D341Med (cell line): Measurements from ENCODE around the gene PTPN21.
"Not testable (repeated sequence)": the region's sequence is repeated elsewhere in the genome, so short reads cannot be mapped to it uniquely, and the experiment has no call there.

Experiments
- DNase-seq: peaks from one replicate; pipeline ENCODE4 v3.0.0; 2012; ENCODE audit warnings: low spot score

The PTPN21 gene

DNA sequence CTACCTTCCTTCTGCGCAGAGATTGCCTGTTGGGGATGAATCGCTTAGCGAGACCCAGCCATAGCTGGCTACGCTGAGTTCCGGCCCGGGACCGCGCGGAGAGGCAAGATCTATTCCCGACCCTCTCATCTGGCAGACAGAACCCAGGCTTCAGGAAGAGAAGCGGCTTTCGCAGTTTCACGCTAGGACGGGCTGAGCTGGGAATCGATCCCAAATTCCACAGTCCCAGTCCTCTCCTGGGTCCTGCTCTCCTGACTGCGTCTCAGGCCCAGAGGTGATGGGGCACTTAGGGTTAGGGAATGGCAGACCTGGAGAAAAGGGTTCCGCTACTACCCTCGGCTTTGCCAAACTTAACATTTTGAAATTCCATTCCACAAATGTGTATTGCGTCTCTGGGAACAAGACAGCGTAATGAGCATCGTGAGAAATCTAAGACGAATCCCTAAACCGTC is 2.8 kb downstream of the PTPN21 start:
- DNase-seq, result peak; percentile 52

DNA sequence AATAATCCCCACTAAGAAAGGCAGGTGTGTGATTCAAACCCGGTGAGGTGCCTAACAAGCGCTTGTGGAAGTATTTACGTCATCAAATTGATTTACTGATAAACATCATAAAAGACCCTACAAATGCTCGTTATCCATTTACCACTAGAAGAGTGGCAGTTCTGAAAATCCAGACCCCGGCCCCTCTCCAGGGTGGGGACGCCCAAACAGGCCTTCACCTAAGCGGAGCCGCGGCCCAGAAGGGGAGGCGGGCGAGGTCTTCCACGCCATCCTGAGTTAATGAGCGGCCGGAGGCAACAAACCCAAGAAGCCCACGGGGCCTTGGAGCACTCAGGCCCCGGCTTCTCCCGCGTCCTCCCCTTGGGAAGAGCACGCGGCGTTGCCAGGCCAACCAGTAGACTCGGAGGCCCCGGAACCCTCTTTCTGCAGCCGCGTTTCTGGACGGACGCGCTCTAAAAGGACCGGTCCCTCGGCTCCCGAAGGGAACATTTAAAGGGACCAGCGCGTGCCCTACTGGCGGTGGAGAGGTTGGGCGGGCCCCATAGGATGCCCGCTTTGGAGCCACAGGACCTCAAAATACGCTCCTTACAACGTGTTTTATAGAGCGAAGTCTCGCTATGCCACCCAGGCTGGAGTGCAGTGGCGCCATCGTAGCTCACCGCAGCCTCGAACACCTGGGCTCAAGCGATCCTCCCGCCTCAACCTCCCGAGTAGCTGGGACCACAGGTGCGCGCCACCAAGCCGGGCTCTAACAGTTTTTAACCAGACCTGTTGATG is 3.5 kb downstream of the PTPN21 start:
- peak; percentile 88 for DNase-seq

DNA sequence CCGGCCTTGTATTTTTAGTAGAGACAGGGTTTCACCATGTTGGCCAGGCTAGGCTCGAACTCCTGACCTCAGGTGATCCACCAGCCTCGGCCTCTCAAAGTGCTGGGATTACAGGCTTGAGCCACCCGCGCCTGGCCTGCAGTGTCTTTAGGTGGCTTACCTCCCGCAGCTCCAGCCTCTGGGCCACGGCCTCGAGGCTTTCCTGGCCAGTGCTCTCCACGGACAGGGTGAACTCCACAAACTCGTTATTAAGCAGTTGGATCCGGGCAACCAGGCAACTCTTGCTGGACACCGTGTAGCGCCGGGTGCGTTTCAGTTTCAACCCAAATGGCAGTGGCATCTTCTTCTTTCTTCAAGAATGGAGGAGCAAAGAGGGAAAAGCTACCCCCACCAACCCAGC is 4.7 kb downstream of the PTPN21 start:
- no peak for DNase-seq

DNA sequence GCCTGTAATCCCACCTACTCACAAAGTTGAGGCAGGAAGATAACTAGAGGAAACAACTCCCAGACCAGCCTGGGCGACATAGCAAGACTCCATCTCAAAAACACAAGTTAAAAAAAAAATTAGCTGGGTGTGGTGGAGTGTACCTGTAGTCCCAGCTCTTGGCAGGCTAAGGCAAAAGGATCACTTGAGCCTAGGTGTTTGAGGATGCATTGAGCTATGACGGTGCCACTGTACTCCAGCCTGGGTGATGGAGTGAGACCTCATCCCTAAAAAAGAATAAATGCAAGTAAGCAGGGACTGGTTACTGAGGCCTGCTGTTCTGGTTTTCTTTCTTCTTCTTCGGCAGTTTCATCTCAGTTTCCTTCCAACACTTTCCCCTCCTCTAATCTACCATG is 7.4 kb downstream of the PTPN21 start:
- DNase-seq, result no peak

DNA sequence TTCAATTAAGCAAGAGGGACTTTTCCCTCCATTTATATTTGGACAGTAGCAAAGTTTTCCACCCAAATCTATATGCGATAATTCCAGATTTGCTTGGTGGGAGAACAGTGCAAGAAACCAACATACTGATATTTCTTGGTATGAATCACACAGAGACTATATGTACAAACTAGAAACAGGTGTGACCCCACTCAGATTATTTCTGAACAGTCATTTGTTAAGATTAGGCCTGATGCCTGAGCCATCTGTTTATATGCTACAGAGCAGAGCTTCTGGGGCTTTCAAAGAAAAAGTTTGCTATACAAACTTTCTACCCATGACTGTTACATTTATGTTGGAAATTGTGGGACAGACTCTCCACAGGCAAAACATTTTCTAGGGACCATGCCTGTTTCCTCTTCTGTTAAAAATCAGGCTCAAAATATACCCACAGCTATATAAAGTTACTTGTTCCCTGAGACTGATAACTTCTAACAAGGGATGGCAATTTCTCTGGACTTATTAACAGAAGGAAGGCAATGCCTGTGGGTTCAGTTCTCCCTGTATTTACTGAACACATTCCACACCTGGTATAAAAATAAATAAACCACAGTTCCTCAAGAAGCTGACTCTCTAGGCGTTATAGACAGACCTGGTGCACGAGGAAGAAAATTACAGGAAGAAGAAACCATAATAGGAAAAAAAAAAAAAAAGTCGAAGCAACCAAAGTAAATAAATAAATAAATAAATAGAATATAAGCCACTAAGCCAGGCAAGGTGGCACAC is 8.0 kb downstream of the PTPN21 start:
- no peak for DNase-seq

DNA sequence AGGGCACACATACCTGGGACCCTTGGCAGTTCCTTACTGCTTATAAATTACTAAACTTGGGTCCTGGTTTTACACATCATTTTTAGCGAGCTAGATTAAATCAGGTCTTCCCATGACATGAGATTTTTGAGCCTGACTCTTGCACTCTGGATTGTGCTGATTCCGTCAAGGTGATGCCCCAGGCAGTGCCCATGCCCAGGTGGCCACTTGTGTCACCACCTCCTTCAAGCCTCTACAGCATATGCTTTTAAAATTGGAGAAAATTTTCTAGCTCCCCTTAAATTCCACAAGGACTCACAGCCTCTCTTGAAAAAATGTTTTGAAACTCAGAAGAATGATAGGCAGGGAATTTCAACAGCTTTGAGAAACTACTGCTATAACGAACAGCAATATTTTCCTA is 9.6 kb downstream of the PTPN21 start:
- DNase-seq, result no peak

DNA sequence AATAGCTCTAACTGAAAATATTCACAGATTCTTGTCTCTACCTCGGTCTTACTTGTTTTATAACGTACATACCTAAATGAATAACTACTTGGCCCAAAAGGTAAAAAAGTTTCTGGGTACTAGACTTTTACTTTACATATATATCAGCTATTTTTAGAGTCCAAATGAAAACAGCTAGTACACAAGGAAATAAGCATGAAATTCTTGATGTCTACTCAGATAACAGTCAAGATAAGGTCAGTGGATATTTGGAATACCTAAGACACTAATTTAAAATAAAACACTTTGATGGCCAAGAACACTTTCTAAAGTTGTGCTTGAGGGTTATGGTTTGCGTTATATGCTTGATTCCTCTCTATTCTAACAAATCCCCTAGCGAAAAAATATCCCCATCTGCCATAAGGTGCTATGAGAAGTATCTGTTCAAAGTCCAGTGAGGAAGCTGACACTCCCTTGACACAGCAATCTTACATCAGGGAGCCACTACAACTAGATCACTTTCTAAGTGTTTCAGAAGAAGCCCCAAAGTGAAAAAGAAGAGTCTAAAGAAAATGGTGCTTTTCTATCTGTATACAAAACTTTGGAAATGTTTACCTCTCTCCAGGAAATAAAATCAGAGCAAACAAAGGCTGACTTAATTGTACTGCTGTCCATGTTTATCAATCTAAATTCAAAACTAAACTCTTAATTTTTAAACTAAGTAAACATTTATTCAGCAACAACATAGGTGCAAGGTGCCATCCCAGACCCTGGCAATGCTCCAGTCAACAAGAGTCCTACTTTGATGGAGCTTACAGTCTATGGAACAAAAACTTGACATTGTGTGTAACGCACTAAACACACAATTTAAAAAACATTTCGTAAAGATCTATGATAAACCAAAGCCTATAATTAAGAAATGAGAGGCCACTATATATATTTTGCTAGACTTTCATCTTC is 11.7 kb downstream of the PTPN21 start:
- no peak for DNase-seq

DNA sequence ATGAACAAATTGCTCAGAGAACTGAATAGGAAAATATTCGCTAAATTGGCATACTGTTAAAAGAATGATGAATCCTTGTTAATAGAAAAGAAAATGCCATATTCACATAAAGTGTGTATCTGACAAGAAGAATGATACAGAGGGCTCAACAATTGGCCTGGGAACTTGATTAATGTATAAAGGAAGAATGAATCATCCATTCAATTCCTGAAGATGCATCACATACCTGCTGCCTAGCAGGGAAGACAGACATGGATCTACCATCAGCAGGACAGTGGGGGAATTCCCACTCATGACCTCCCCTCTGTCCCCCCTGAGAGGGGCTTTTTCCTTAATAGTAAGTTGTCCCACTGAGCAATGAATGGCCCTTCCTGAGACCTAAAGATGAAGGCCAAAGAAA is 13.5 kb downstream of the PTPN21 start:
- DNase-seq, result no peak

DNA sequence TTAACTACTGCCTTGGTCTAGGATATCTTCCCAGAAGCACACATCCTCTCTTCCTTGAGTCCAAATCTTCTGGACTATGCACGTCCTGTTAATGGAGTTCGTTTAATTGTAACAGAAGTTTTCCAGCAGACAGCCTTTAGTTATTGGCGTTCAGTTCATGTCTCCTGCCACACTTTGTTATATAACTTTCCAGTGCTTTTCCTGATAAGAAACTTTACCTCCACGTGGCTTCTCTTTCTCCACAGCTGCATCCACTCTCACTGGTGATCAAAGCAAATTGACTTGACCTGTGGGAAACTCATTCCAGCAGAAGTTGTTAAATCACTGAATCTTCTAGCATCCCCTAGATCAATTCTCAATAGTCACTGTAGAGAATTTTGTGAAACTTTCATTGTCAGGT is 19.0 kb downstream of the PTPN21 start:
- DNase-seq, result no peak

DNA sequence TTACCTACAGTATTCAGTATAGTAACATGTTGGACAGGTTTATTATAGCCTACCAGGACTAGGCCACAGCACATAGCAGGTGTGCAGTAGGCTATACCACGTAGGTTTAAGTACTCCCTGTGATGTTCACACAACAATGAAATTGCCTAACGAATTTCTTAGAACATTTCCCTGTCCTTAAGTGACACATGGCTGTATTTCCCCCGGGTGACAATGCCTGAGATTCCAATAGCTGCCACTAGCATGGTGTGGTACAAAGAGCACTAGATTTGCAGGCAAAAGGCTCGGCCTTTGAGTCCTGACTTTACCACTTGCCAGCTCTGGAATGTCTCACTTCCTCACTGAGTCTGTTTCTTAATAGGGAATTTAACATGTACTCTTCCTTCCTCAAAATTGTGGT is 19.7 kb downstream of the PTPN21 start:
- peak; percentile 51 for DNase-seq

DNA sequence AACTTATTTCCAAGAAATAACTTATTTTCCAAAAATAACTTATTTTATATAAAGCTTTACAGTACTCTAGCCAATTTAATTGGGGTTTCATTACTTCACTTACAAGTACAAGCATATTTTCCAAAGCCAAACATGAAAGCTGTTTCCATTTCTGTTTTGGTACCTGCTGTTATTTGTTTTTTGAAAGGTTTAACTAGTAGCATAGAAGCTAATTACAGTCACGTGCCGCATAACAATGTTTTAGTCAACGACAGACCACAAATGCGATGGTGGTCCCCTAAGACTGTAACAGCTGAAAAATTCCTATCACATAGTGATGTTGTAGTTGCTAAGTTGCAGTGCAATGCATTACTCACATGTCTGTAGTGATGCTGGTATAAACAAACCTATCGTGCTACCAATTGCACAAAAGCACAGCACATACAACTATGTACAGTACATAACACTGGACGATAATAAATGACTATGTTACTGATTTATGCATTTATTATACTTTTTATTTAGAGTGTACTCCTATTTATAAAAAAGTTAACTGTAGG is 21.7 kb downstream of the PTPN21 start:
- no peak for DNase-seq

DNA sequence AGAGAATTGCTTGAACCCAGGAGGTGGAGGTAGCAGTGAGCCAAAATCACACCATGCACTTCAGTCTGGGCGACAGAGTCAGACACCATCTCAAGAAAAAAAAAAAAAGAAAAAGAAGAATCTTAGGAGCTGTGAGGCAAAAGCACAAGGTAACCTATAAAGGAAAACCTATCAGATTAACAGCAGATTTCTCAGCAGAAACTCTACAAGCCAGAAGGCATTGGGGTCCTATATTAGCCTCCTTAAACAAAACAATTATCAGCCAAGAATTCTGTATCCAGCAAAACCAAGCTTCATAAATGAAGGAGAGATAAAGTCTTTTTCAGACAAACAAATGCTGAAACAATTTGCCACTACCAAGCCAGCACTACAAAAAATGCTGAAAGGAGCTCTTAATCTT is 24.9 kb downstream of the PTPN21 start:
- not testable (repeated sequence) for DNase-seq

DNA sequence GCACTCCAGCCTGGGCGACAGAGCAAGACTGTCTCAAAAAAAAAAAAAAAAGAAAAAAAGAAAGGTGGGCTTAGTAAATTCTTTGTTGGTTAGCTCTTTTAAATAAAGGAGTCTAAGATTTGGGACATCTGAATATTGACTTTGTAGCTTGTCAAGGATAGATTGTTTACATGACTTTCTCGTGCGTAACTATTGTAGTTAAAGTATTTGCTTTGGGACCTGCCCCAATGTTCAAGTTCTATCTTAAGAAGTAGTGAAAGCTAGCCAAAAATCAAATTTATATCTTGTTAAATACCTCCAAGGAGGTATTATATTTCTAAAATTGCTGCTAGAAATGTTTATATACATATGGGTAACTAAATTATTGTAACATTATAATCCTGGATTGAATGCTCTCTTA is 32.4 kb downstream of the PTPN21 start:
- DNase-seq, result no peak

DNA sequence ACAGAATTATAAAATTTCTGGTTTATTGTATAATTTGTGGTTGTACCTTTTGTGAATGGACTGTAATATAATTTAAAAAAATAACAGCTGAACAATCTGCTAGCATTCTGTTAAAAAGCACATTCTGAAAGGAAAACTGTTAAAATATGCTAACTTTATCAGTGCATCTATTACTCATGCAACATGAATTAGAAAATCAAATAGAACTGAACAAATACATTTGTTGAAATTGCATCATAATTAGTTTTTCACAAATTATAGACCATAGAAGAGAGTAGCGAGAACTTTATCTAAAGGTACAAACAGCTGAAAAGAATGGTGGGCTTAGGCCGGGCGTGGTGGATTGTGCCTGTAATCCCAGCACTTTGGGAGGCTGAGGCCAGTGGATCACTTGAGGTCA is 33.0 kb downstream of the PTPN21 start:
- no peak for DNase-seq

DNA sequence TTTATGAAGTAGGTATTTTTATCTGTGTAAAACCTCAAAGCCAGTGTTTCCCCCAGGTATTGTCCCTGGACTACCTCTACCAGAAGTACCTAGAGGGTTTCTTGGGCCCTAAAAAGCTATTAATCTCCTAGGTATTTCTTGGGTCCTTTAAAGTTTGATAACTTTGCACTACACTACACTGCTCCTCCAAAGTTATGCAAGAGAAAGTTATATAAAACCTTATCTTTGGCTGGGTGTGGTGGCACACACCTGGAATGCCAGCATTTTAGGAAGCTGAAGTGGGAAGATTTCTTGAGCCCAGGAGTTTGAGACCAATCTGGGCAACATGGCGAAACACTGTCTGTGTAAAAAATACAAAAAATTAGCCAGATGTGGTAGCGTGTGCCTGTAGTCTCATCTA is 34.9 kb downstream of the PTPN21 start:
- DNase-seq, result no peak

DNA sequence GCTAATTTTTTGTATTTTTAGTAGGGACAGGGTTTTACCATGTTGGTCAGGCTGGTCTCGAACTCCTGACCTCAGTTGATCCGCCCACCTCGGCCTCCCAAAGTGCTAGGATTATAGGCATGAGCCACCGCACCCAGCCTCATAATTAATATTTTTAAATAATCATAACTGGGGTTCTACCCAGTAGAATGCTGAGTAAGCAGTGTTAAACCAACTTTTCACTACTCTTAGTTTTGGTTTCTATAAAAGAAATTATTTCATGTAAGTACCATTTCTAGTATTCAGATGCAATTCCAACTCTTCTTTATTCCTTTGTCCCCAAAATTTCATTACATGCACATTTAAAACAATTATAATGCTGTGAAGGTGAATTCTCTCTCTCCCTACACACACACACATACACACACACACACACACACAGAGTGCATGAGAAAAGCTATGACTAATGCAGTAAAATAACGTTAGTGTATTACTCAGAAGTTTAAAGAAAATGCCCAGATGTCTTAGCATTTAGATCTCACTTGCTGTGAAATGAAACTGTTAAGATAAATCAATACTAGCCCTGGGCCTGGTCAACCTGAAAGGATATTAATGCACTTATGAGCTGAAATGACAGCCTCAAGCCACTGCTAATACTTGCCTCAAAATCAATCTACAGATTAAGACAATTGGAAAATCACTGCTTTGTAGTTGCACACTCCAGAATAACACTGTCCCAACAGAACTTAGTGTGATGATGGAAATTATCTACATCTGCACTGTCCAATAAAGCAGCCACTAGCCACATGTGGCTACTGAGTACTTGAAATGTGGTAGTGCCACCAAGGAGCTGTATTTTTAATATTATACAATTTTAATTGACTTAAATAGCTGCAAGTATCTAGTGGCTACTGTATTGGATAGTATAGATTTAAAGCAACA is 36.0 kb downstream of the PTPN21 start:
- no peak for DNase-seq

DNA sequence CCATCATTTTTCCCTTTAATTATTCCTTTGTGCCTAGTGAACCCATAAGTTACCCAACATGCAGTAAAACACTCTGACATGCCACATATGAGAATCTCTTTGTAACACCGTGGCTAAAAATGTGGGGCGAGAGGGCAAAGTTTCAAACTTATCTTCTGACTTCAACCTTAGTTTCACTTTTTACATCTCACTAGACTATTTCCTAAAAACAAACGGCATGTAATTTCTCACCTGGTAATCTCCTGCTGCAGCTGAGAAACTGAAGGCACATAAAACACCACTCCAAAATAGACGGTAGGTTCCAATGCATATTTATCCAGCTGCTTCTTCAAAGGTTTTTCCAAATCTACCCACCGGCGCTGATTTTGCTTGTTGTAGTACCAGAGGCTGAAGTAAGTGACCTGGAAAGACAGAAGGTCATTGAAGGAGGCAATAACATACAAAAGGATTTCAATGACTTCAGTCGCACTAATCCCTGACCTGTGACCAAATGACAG is 37.9 kb downstream of the PTPN21 start:
- no peak for DNase-seq

DNA sequence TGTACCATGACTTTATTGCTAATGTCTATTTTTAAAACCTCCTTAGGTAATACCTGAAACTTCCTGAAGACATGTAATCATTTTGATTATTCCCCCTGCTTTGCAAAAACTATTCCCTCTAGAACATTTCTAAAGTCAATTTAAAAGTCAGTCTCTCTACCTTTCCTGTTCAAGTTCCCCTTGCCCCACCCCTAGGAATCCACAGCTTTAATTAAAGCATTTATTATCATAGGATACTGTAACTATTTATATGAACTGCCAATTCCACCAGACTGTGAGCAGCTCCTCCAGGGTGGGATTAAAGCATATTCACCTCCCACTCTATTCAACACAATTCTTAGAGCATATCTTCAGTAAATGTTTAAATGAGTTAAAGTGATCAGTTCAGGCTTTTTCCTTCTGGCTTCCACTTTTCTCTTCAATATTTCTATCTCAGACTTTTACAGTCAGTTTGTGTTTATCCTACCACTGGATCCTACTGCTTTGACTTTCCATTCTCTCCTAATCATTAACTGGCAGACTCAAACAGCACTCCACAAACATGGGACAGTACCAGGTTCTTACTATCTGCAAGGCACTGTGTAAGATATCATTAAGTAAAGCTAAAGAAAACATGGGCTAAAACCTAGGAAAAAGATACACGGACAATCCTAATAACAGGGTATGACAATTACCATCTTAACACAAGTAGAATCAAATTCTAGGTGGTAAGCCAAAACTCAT is 39.1 kb downstream of the PTPN21 start:
- DNase-seq, result no peak

DNA sequence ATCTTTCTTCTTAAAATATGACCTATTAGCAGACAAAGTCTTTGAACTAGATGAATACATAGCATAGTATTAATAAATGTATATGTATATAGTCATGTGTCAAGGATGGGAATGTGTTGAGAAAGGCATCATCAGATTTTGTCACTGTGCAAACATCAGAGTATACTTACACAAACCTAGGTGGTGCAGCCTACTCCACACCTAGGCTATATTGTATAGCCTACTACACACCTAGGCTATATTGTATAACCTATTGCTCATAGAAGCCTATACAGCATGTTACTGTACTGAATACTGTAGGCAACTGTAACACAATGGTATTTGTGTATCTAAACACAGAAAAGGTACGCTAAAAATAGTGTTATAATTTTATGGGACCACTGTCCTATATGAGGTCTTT is 47.6 kb downstream of the PTPN21 start:
- no peak for DNase-seq

DNA sequence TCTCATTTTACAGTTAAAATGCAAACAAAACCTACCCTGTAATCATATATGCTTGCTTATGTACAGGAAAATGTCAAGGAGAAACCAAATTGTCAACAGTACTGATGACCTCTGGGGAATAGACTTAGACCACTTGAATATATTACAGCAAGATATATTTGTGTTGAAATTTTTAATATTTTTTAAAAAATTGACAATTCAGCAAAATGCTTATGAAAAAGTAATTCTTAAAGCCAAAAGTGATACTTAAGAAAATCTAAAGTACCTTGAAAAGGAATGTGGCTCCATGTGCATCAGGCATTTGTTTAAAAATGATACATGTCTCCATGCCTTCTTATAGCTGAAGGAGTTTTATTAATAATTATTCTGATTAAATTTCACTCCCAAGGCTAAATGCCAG is 49.2 kb downstream of the PTPN21 start:
- no peak for DNase-seq
